ENCODE measurements around the gene PCGF2. TPM values are rescaled to one million over a fixed set of nuclear protein-coding genes. Genes with fewer than 3 reads are reported as not detected.

The PCGF2 gene
- total RNA-seq, 1 donor from 2014 or later = 64.8 TPM

- no peak for DNase-seq (ENCODE audit: low spot score in 2 of 2)
- Histone ChIP-seq H3K4me1 (no peaks in the 10 kb centered on the region), H3K4me3 (no peak overlapping the region), H3K9me3 (no peaks in the 10 kb centered on the region), H3K27ac (no peak overlapping the region), H3K27me3 (no peaks in the 10 kb centered on the region), H3K36me3 (peaks cover 98% of the 10 kb centered on the region in 2 donors)
- no peak for TF ChIP-seq CTCF (IDR thresholded peaks at IDR 0.05)
- intact Hi-C loops (cut with DNase I) = no loop called here
Measured at GRCh38 chr17:38779965-38780752, 32.0 kb upstream of the PCGF2 start.

- Histone ChIP-seq H3K27me3 (no peaks in the 10 kb centered on the region), H3K4me3 (no peak overlapping the region), H3K4me1 (no peaks in the 10 kb centered on the region), H3K27ac (no peak overlapping the region), H3K36me3 (peaks cover 98 to 100% of the 10 kb centered on the region in 2 donors), H3K9me3 (no peaks in the 10 kb centered on the region)
- no peak for DNase-seq (ENCODE audit: low spot score in 2 of 2)
- intact Hi-C loops (cut with DNase I) = no loop called here
- no peak for TF ChIP-seq CTCF (IDR thresholded peaks at IDR 0.05)
Measured at GRCh38 chr17:38777641-38778250, 29.6 kb upstream of the PCGF2 start.

DNA sequence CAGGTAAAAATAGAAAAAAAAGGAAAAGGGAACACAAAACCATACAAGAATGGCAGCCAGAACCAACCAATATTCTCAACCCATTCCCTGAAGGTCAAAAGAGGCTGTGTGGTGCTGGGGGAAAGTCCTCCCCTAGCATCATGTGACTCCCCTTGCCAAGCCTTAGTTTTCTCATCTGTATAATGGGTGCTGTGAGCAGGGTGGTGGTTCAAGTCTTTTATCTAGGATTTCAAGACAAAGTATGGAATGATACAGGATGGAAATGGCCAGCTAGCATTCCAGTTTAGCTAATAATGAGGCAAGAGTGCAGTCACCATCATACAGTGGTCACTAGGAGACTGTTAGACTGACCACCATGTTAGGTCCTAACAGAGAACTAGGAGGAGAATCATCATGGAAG, 25.1 kb upstream of the PCGF2 start:
- TF ChIP-seq CTCF (IDR thresholded peaks at IDR 0.05) = no peak
- intact Hi-C loops (cut with DNase I) = no loop called here
- DNase-seq (ENCODE audit: low spot score in 2 of 2) = no peak

GRCh38 chr17:38768417-38768816, 20.3 kb upstream of the PCGF2 start:
- Histone ChIP-seq H3K4me1 (no peaks in the 10 kb centered on the region), H3K4me3 (no peak overlapping the region)

More for the DNA sequence above, 25.1 kb upstream of the PCGF2 start:
- Histone ChIP-seq H3K27me3 (no peaks in the 10 kb centered on the region), H3K4me1 (no peaks in the 10 kb centered on the region), H3K36me3 (peaks cover 96 to 100% of the 10 kb centered on the region in 2 donors), H3K4me3 (no peak overlapping the region), H3K9me3 (no peaks in the 10 kb centered on the region), H3K27ac (no peak overlapping the region)

DNA sequence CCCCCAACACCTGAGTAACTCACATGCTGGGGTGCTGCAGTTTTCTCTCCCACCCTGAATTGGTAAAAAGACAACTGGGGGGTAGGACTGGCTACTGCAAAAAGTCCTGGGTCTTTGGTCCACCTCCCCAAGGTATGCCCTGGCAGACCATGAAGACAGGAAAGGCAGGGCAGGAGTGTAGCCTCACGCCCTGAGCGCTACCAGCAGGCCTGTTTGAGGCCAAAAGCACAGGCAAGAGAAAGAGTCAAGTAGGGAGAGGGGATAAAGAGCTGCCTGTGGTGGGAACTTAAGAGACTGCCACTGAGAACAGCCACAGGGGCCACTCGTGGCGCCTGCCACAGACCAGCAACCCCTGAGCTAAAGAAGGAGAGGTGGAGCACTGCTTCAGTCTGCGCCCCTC, 18.2 kb upstream of the PCGF2 start:
- TF ChIP-seq CTCF (IDR thresholded peaks at IDR 0.05) = no peak
- intact Hi-C loops (cut with DNase I) = no loop called here
- Histone ChIP-seq H3K9me3 (no peaks in the 10 kb centered on the region), H3K36me3 (peaks cover 81 to 93% of the 10 kb centered on the region in 2 donors), H3K27me3 (no peaks in the 10 kb centered on the region), H3K27ac (no peak overlapping the region), H3K4me1 (no peaks in the 10 kb centered on the region), H3K4me3 (no peak overlapping the region)
- no peak for DNase-seq (ENCODE audit: low spot score in 2 of 2)

More at GRCh38 chr17:38768417-38768816, 20.3 kb upstream of the PCGF2 start:
- intact Hi-C loops (cut with DNase I) = no loop called here
- no peak overlapping the region for H3K27ac ChIP-seq
- H3K36me3 ChIP-seq = peaks cover 81 to 98% of the 10 kb centered on the region in 2 donors
- H3K9me3 ChIP-seq = no peaks in the 10 kb centered on the region
- no peak for TF ChIP-seq CTCF (IDR thresholded peaks at IDR 0.05)
- no peak for DNase-seq (ENCODE audit: low spot score in 2 of 2)
- no peaks in the 10 kb centered on the region for H3K27me3 ChIP-seq

Data from ascending aorta (tissue), 2 donors.